ENCODE results near the gene RAD51B. TPM values are rescaled to one million over a fixed set of nuclear protein-coding genes. Genes with fewer than 3 reads are reported as not detected.

Gene RAD51B
- total RNA-seq, 2 donors from 2014 or later = 22.8 to 33.8 TPM

DNA sequence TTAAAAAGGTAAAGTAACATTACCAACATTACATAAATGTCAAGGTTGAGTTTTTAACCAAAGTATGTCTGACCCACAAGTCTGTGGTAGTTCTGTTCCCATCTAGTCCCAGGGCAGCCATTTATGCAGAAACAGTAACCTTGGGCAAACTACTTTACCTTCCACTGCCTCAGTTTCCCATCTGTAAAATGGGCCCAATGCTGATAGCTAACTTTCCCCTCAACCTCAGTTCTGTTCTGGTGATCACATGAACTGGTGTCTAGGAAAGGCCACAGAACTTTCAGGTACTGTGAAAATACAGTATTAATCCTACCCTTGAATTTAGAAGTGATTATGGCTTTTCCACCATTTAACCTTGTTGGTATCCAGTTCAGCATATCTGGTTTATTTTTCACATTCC lies 859.7 kb downstream of the RAD51B start:
- no peaks in the 10 kb centered on the region for H3K9me3 ChIP-seq (ENCODE audit: control insufficient read depth, low read length)
- Mint-ChIP-seq H3K36me3 (ENCODE audit: low read depth) (no peaks in the 10 kb centered on the region), H3K27me3 (ENCODE audit: insufficient read depth) (peaks cover 1% of the 10 kb centered on the region), H3K9me3 (no peaks in the 10 kb centered on the region), H3K4me1 (peaks cover 10% of the 10 kb centered on the region), H3K27ac (no peak overlapping the region), H3K4me3 (no peak overlapping the region)
- TF ChIP-seq, protein P1, sequence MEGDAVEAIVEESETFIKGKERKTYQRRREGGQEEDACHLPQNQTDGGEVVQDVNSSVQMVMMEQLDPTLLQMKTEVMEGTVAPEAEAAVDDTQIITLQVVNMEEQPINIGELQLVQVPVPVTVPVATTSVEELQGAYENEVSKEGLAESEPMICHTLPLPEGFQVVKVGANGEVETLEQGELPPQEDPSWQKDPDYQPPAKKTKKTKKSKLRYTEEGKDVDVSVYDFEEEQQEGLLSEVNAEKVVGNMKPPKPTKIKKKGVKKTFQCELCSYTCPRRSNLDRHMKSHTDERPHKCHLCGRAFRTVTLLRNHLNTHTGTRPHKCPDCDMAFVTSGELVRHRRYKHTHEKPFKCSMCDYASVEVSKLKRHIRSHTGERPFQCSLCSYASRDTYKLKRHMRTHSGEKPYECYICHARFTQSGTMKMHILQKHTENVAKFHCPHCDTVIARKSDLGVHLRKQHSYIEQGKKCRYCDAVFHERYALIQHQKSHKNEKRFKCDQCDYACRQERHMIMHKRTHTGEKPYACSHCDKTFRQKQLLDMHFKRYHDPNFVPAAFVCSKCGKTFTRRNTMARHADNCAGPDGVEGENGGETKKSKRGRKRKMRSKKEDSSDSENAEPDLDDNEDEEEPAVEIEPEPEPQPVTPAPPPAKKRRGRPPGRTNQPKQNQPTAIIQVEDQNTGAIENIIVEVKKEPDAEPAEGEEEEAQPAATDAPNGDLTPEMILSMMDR (conservative IDR thresholded peaks at IDR 0.05) = no peak
- no peaks in the 10 kb centered on the region for H3K4me1 ChIP-seq (ENCODE audit: control insufficient read depth, insufficient read depth, low read length)
- H3K4me3 ChIP-seq (ENCODE audit: low read length) = no peak overlapping the region
- H3K27ac ChIP-seq (ENCODE audit: low read depth, low read length) = no peak overlapping the region
- H3K36me3 ChIP-seq (ENCODE audit: control insufficient read depth, insufficient read depth, low read length) = no peaks in the 10 kb centered on the region
- no peak overlapping the region for H3K9ac ChIP-seq (ENCODE audit: extremely low read depth, low read length, poor library complexity, severe bottlenecking)
- no peaks in the 10 kb centered on the region for H3K27me3 ChIP-seq (ENCODE audit: control insufficient read depth, insufficient read depth, low read length, poor library complexity, severe bottlenecking)
- no peak for DNase-seq

DNA sequence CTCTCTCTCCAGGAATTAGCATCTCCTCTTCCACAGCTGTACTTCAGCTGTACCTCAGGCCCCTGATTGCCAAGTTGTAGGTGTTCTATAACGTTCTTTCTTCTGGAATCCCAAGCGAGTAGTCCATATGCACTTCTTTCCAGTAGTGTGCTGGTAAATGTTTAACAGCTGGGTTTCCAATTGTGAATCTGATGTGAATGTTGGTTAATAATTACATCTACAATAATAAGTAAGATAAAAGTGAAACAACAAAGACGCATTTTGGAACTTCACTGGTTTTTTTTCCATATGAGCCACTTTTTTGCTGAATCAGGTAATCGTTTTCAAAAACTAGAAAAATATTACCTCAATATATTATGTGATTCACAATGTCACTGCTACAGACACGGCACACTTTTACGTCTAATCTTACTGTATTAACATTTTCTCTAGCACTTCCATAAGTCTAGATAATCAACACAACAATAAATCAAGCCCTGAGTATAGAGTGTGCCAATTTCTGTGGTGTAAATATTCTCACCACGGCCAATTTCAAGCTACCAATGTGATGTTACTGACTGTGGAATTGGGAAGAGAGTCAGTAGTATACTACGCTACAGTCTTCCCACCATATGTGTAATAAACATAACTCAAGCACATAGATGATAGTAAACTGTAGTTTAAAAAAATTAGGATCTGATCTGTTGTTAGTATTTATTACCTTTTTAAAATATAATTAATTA lies 860.3 kb downstream of the RAD51B start:
- Histone ChIP-seq H3K36me3 (ENCODE audit: control insufficient read depth, insufficient read depth, low read length) (no peaks in the 10 kb centered on the region), H3K9me3 (ENCODE audit: control insufficient read depth, low read length) (no peaks in the 10 kb centered on the region), H3K27me3 (ENCODE audit: control insufficient read depth, insufficient read depth, low read length, poor library complexity, severe bottlenecking) (no peaks in the 10 kb centered on the region), H3K9ac (ENCODE audit: extremely low read depth, low read length, poor library complexity, severe bottlenecking) (no peak overlapping the region), H3K27ac (ENCODE audit: low read depth, low read length) (no peak overlapping the region), H3K4me3 (ENCODE audit: low read length) (no peak overlapping the region), H3K4me1 (ENCODE audit: control insufficient read depth, insufficient read depth, low read length) (no peaks in the 10 kb centered on the region)
- H3K9me3 Mint-ChIP-seq = no peaks in the 10 kb centered on the region
- no peaks in the 10 kb centered on the region for H3K36me3 Mint-ChIP-seq (ENCODE audit: low read depth)
- 94 to 96% methylated on average over 5 to 8 of the region's 8 CpGs for WGBS, 2 experiments (ENCODE audit: insufficient coverage in 1 of 2, insufficient read length in 1 of 2)
- TF ChIP-seq, protein P1 (conservative IDR thresholded peaks at IDR 0.05) = no peak
- H3K4me3 Mint-ChIP-seq = no peak overlapping the region
- peaks cover 10% of the 10 kb centered on the region for H3K4me1 Mint-ChIP-seq
- peaks cover 3% of the 10 kb centered on the region for H3K27me3 Mint-ChIP-seq (ENCODE audit: insufficient read depth)
- H3K27ac Mint-ChIP-seq = no peak overlapping the region
- no peak for DNase-seq

DNA sequence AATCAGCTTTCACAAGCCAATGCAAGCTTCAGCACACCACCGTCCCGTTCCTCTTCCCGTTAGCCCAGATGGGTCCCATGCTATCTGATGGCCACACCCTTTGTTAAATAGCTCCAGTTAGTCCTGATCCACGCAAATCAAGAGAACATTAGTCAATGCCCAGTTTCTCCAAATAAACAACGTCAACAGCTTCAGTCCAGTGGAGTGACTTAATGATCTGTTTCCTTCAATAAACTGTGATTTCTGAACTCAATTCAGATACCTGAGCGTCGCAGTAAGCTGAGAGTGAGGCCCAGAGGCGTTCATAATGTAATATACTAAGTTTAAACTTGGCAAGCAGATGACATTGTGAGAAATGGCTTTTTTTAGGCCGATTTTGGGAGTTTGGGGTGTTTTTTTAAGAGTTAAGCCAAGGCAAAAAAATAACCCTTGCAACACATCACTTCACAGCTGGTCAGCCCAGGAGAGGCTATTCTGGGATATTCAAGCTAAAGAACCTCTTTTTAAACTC lies 861.0 kb downstream of the RAD51B start:
- no peaks in the 10 kb centered on the region for H3K36me3 Mint-ChIP-seq (ENCODE audit: low read depth)
- Histone ChIP-seq H3K27me3 (ENCODE audit: control insufficient read depth, insufficient read depth, low read length, poor library complexity, severe bottlenecking) (no peaks in the 10 kb centered on the region), H3K27ac (ENCODE audit: low read depth, low read length) (no peak overlapping the region), H3K4me3 (ENCODE audit: low read length) (no peak overlapping the region), H3K36me3 (ENCODE audit: control insufficient read depth, insufficient read depth, low read length) (no peaks in the 10 kb centered on the region), H3K9ac (ENCODE audit: extremely low read depth, low read length, poor library complexity, severe bottlenecking) (no peak overlapping the region), H3K4me1 (ENCODE audit: control insufficient read depth, insufficient read depth, low read length) (no peaks in the 10 kb centered on the region), H3K9me3 (ENCODE audit: control insufficient read depth, low read length) (no peaks in the 10 kb centered on the region)
- H3K27me3 Mint-ChIP-seq (ENCODE audit: insufficient read depth) = peaks cover 3% of the 10 kb centered on the region
- no peaks in the 10 kb centered on the region for H3K9me3 Mint-ChIP-seq
- TF ChIP-seq, protein P1 (conservative IDR thresholded peaks at IDR 0.05) = no peak
- DNase-seq = no peak
- 92 to 93% methylated on average over 9 of the region's 9 CpGs for WGBS, 2 experiments (ENCODE audit: insufficient coverage in 1 of 2, insufficient read length in 1 of 2)
- peaks cover 10% of the 10 kb centered on the region for H3K4me1 Mint-ChIP-seq
- H3K4me3 Mint-ChIP-seq = no peak overlapping the region
- no peak overlapping the region for H3K27ac Mint-ChIP-seq

Data from endodermal cell (in vitro differentiated cells).